Left ventricle myocardium inferior (tissue), 1 donor: ENCODE results near the gene ZNF543. TPM values are rescaled to one million over a fixed set of nuclear protein-coding genes. Genes with fewer than 3 reads are reported as not detected.
"Not testable (repeated sequence)": the region's sequence is repeated elsewhere in the genome, so short reads cannot be mapped to it uniquely, and the experiment has no call there.

Experiments used
- DNase-seq: peaks from one replicate; pipeline ENCODE4 v3.0.0-alpha.2; 2020
- H3K27ac ChIP-seq: fragments of 200-600 bp; replicated peaks from 2 replicates; pipeline ENCODE4 v1.8.0; 2021
- H3K27me3 ChIP-seq: fragments of 200-600 bp; 2 replicates; pipeline ENCODE4 v1.8.0; 2021; ENCODE audit warnings: low read depth
- H3K36me3 ChIP-seq: fragments of 200-600 bp; 2 replicates; pipeline ENCODE4 v1.8.0; 2021
- H3K4me1 ChIP-seq: fragments of 200-600 bp; 2 replicates; pipeline ENCODE4 v1.8.0; 2021
- H3K4me3 ChIP-seq: fragments of 200-600 bp; 2 replicates; pipeline ENCODE4 v1.8.0; 2021; ENCODE audit warnings: mild to moderate bottlenecking, moderate library complexity
- H3K9me3 ChIP-seq: fragments of 200-600 bp; replicated peaks from 2 replicates; pipeline ENCODE4 v1.8.0; 2021
- CTCF ChIP-seq: fragments of 200-600 bp; IDR thresholded peaks from 2 replicates; pipeline ENCODE4 v1.8.0; 2021; ENCODE audit warnings: antibody characterized with exemption, mild to moderate bottlenecking, borderline replicate concordance
- intact Hi-C: fragments of 100-400 bp; cut with micrococcal nuclease; formaldehyde crosslinking; loops from one replicate; pipeline ENCODE4 v1.11.0; 2022
- total RNA-seq: library from RNA; stranded (reverse); fragmentation: NEBNext Ultra II Directional; extraction: Animal tissue kit (Norgen Biotek cat#: 25700); gene quantifications from one replicate; pipeline ENCODE4 v1.2.1, GENCODE V29; 2021
- donor health status: DM: no; HTN: yes; CAD: no; lungs with severe emphysema.

ZNF543 gene
- total RNA-seq, 1 donor from 2014 or later, result 5.7 TPM

- no peaks in the 10 kb centered on the region for H3K27me3 ChIP-seq
- intact Hi-C loops, result no loop called here
- H3K27ac ChIP-seq, result no peak overlapping the region
- H3K9me3 ChIP-seq, result peaks cover 12% of the 10 kb centered on the region
- peaks cover 38% of the 10 kb centered on the region for H3K4me1 ChIP-seq
- H3K4me3 ChIP-seq, result no peak overlapping the region
- TF ChIP-seq CTCF, result no peak
- DNase-seq, result no peak
- H3K36me3 ChIP-seq, result peaks cover 44% of the 10 kb centered on the region
Measured at GRCh38 chr19:57366776-57367175, 46.5 kb downstream of the ZNF543 start.

- no peak overlapping the region for H3K4me3 ChIP-seq
- no peaks in the 10 kb centered on the region for H3K4me1 ChIP-seq
- no peak for TF ChIP-seq CTCF
- no peaks in the 10 kb centered on the region for H3K27me3 ChIP-seq
- no peak for DNase-seq
- no peak overlapping the region for H3K27ac ChIP-seq
- H3K36me3 ChIP-seq, result peaks cover 81% of the 10 kb centered on the region
- intact Hi-C loops, result no loop called here
- peaks cover 52% of the 10 kb centered on the region for H3K9me3 ChIP-seq
Measured at GRCh38 chr19:57374179-57374578, 53.9 kb downstream of the ZNF543 start.

GRCh38 chr19:57374647-57375046 lies 54.4 kb downstream of the ZNF543 start:
- peaks cover 57% of the 10 kb centered on the region for H3K9me3 ChIP-seq
- DNase-seq, H3K27ac ChIP-seq, H3K27me3 ChIP-seq, intact Hi-C loops, H3K4me1 ChIP-seq, H3K4me3 ChIP-seq: not testable (repeated sequence)
- peaks cover 81% of the 10 kb centered on the region for H3K36me3 ChIP-seq

- H3K4me1 ChIP-seq, result no peaks in the 10 kb centered on the region
- DNase-seq, result no peak
- H3K27me3 ChIP-seq, result no peaks in the 10 kb centered on the region
- intact Hi-C loops, result no loop called here
- H3K36me3 ChIP-seq, result peaks cover 77% of the 10 kb centered on the region
- H3K4me3 ChIP-seq, result no peak overlapping the region
- H3K9me3 ChIP-seq, result peaks cover 71% of the 10 kb centered on the region
- TF ChIP-seq CTCF, result no peak
- no peak overlapping the region for H3K27ac ChIP-seq
Measured at GRCh38 chr19:57376151-57376550, 55.9 kb downstream of the ZNF543 start.

GRCh38 chr19:57377498-57378146 lies 57.4 kb downstream of the ZNF543 start:
- Histone ChIP-seq H3K9me3 (peaks cover 71% of the 10 kb centered on the region), H3K27me3 (no peaks in the 10 kb centered on the region), H3K36me3 (peaks cover 62% of the 10 kb centered on the region), H3K27ac (no peak overlapping the region), H3K4me3 (no peak overlapping the region), H3K4me1 (no peaks in the 10 kb centered on the region)
- no peak for DNase-seq
- intact Hi-C loops, result no loop called here
- TF ChIP-seq CTCF, result no peak

Other genes starting within 250 kb of the ZNF543 start
- not detected for gene USP29, start 200.5 kb upstream of the ZNF543 start, total RNA-seq
- gene ZIM3, start 175.3 kb upstream of the ZNF543 start, total RNA-seq, result not detected
- gene DUXA, start 153.0 kb upstream of the ZNF543 start, total RNA-seq, result not detected
- 15.5 TPM for gene ZNF264, start 129.0 kb upstream of the ZNF543 start, total RNA-seq
- 1.2 TPM for gene AURKC, start 89.4 kb upstream of the ZNF543 start, total RNA-seq
- gene ZNF805, start 79.8 kb upstream of the ZNF543 start, total RNA-seq, result 8.4 TPM
- gene ZNF460, start 40.0 kb upstream of the ZNF543 start, total RNA-seq, result 24.0 TPM
- gene ZNF304, start 30.8 kb downstream of the ZNF543 start, total RNA-seq, result 8.0 TPM
- gene TRAPPC2B, start 43.1 kb downstream of the ZNF543 start, total RNA-seq, result 11.4 TPM
- gene ZNF547, start 43.1 kb downstream of the ZNF543 start, total RNA-seq, result 3.6 TPM
- gene ZNF548, start 69.4 kb downstream of the ZNF543 start, total RNA-seq, result 14.4 TPM
- gene ZNF17, start 90.7 kb downstream of the ZNF543 start, total RNA-seq, result 8.9 TPM
- gene ZNF749, start 114.9 kb downstream of the ZNF543 start, total RNA-seq, result 3.4 TPM
- 3.3 TPM for gene VN1R1, start 136.7 kb downstream of the ZNF543 start, total RNA-seq
- 22.6 TPM for gene ZNF772, start 157.1 kb downstream of the ZNF543 start, total RNA-seq
- 9.0 TPM for gene ZNF419, start 167.3 kb downstream of the ZNF543 start, total RNA-seq
- gene ZNF773, start 179.5 kb downstream of the ZNF543 start, total RNA-seq, result 4.1 TPM
- gene ZNF549, start 206.9 kb downstream of the ZNF543 start, total RNA-seq, result 3.8 TPM
- gene ZNF550, start 239.4 kb downstream of the ZNF543 start, total RNA-seq, result 10.8 TPM